ENCODE results near the gene ABLIM1. TPM values are rescaled to one million over a fixed set of nuclear protein-coding genes. Genes with fewer than 3 reads are reported as not detected.

ABLIM1 gene
- total and polyA plus RNA-seq, 2 of the 4 experiments (the other 2 are of a cell fraction) = 7.7 to 9.9 TPM

DNA sequence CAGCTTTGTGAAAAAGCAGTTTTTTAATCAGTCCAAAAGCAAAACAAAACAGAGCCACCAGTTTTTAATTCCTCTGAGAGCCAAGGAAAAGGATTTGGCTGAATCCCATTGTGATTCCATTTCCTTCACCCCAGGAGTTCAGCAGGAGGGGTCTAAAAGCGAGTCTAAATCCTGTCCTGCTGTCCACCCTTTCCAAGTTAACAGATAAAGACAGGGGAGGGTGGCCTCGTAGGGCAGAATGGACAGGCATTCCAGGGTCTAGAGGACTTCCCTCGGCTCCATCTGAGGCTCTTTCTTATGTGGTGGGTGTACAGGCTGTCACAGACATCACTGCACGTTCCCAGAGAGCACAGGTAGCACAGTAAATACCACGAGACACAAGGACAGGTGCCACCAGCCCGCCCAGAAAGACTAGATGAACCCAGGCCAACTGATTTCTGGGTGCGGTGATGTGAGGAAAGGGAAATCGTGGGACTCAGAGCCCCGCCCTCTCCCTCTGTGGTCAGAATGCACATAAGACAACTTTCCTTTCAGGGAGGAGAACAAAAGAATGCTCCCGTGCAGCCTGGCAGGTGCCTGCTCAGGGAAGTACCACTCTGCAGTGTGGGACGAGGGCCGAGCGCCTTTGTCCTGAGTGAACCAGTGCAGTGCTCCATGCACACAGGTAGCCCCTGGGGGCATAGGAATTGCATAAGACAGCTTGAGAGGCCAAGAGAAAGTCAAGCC is 119.7 kb downstream of the ABLIM1 start:
- H2BK15ac ChIP-seq (ENCODE audit: low read depth, low read length) = no peak overlapping the region
- 98% methylated on average over 8 of the region's 13 CpGs; no CpG with 5 or more reads in 1 of the 2 experiments for WGBS, 2 experiments (ENCODE audit: extremely low coverage in 2 of 2, insufficient read length in 1 of 2)
- no peak overlapping the region for H2AFZ ChIP-seq (replicated peaks; ENCODE audit: low read length, poor library complexity)
- H3K14ac ChIP-seq (replicated peaks; ENCODE audit: low read depth, low read length) = no peak overlapping the region
- DNase-seq = no peak
- no peak overlapping the region for H3K4ac ChIP-seq (ENCODE audit: low read depth, low read length)
- H2BK20ac ChIP-seq (ENCODE audit: low read depth, low read length) = no peak overlapping the region
- H2AK9ac ChIP-seq (replicated peaks; ENCODE audit: low read depth, low read length, poor library complexity) = no peak overlapping the region
- in situ Hi-C loops (cut with MboI; ENCODE audit: low sequenced_read_pairs) = no loop called here
- H3K9me3 ChIP-seq (ENCODE audit: control insufficient read depth, insufficient read depth, low read length) = peaks cover 4% of the 10 kb centered on the region
- H4K8ac ChIP-seq (ENCODE audit: low read depth in 2 of 2, low read length in 2 of 2) = no peak overlapping the region
- no peak overlapping the region for H3K4me3 ChIP-seq (ENCODE audit: insufficient read depth, low read depth, low read length)
- no peak overlapping the region for H4K91ac ChIP-seq (ENCODE audit: insufficient read depth, low read depth, low read length)
- CTCF ChIA-PET = interaction anchor here (0.6 to 1.0 kb wide), 2 partner anchors 8 to 15 kb away, joined by 3 to 4 read pairs; no protein-coding TSS in a partner anchor
- no peak overlapping the region for H2BK5ac ChIP-seq (ENCODE audit: low read depth, low read length, poor library complexity, severe bottlenecking)
- H2AK5ac ChIP-seq (ENCODE audit: low read depth, low read length) = no peak overlapping the region
- no peak overlapping the region for H2BK120ac ChIP-seq (ENCODE audit: low read depth, low read length)
- peaks cover 6% of the 10 kb centered on the region for H3K4me1 ChIP-seq (ENCODE audit: control insufficient read depth, insufficient read depth, low read length)
- no peak overlapping the region for H3K56ac ChIP-seq (ENCODE audit: extremely low read depth, insufficient read depth, low read length)
- H3K79me1 ChIP-seq (ENCODE audit: low read depth in 1 of 2, low read length in 2 of 2) = no peaks in the 10 kb centered on the region
- H3K4me2 ChIP-seq (ENCODE audit: low read depth, low read length) = no peak overlapping the region
- H3K18ac ChIP-seq (ENCODE audit: low read depth, low read length) = no peak overlapping the region
- POLR2A ChIA-PET (ENCODE audit: unreplicated experiment) = no interaction called here
- intact Hi-C loops (cut with micrococcal nuclease) = no loop called here
- H3K23ac ChIP-seq (ENCODE audit: low read depth, low read length) = no peak overlapping the region
- H3K27ac ChIP-seq (ENCODE audit: insufficient read depth, low read length) = no peak overlapping the region
- no peak for ATAC-seq (ENCODE audit: low read depth)
- no peak for TF ChIP-seq RFX5 (IDR thresholded peaks at IDR 0.05; ENCODE audit: low read depth, low read length)
- TF ChIP-seq NFE2L2 (IDR thresholded peaks at IDR 0.05; ENCODE audit: low read depth, low read length) = no peak
- TF ChIP-seq FOS (IDR thresholded peaks at IDR 0.05; ENCODE audit: low read depth, low read length) = no peak
- TF ChIP-seq BHLHE40 (IDR thresholded peaks at IDR 0.05; ENCODE audit: low read depth, low read length) = no peak
- TF ChIP-seq, protein P1, sequence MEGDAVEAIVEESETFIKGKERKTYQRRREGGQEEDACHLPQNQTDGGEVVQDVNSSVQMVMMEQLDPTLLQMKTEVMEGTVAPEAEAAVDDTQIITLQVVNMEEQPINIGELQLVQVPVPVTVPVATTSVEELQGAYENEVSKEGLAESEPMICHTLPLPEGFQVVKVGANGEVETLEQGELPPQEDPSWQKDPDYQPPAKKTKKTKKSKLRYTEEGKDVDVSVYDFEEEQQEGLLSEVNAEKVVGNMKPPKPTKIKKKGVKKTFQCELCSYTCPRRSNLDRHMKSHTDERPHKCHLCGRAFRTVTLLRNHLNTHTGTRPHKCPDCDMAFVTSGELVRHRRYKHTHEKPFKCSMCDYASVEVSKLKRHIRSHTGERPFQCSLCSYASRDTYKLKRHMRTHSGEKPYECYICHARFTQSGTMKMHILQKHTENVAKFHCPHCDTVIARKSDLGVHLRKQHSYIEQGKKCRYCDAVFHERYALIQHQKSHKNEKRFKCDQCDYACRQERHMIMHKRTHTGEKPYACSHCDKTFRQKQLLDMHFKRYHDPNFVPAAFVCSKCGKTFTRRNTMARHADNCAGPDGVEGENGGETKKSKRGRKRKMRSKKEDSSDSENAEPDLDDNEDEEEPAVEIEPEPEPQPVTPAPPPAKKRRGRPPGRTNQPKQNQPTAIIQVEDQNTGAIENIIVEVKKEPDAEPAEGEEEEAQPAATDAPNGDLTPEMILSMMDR (conservative IDR thresholded peaks at IDR 0.05; ENCODE audit: low read depth, low read length) = no peak
- no peak for TF ChIP-seq MXI1 (IDR thresholded peaks at IDR 0.05; ENCODE audit: borderline replicate concordance, low read depth, low read length)
- no peak for TF ChIP-seq CEBPB (IDR thresholded peaks at IDR 0.05; ENCODE audit: low read depth, low read length)
- no peak for TF ChIP-seq MAFK (IDR thresholded peaks at IDR 0.05; ENCODE audit: low read depth, low read length)
- dilution Hi-C loops (cut with HindIII; ENCODE audit: low sequenced_read_pairs, unreplicated experiment) = no loop called here
- peaks cover 12% of the 10 kb centered on the region; the same call in 1 of the 2 replicates for H4K20me1 ChIP-seq (ENCODE audit: insufficient read depth, low read length)
- H4K5ac ChIP-seq (ENCODE audit: low read depth, low read length) = no peak overlapping the region
- no TSS peak for BruUV-seq (replicated peaks)
- no peaks in the 10 kb centered on the region for H3K36me3 ChIP-seq (ENCODE audit: control insufficient read depth, insufficient read depth, low read length)
- peaks cover 42% of the 10 kb centered on the region for H3K27me3 ChIP-seq (ENCODE audit: control insufficient read depth, insufficient read depth, low read length)
- no peaks in the 10 kb centered on the region for H3K9me1 ChIP-seq (ENCODE audit: insufficient read depth, low read length)
- no peak overlapping the region for H3K9ac ChIP-seq (ENCODE audit: low read depth, low read length)

All from IMR-90 (cell line).